GM19193 (cell line): Measurements from ENCODE around the gene DEPDC5.

Experiments
- POLR2A ChIP-seq: IDR thresholded peaks from 4 replicates; pipeline ENCODE4 v1.6.1; 2011; ENCODE audit not compliant: insufficient read depth, insufficient read length; ENCODE audit errors: extremely low read depth

The DEPDC5 gene

DNA sequence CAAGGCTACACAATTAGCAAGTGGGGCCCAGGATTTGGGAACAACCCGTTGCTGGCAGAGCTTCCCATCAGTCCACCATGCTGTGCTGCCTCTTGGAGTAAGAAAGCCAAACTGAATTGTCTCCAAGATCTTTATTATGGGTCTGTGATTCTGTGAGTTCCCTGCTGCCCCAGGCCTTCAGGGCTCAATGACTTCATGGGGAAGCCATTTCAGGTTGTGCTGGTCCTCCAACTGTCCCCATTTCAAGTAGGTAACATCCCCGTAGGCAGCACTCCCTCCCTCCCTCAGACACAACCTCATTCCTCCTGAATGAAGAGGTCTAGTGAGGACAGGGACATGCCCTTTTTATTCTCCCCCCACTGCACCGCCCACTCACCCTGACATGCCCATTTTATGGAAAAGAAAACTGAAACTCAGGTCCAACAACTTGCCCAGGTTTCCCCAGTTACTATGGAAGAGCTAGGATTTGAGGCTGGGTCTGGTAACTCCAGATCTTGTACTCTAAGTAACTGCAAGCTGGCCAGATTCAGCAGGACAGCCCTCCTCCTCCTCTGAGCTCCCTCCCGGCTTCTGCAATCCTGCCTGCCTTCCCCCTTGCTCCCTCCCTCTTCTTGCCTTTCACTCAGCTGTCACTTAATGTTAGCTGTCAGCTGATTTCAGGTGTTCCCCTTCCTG is 182.3 kb downstream of the DEPDC5 start:
- no peak for TF ChIP-seq POLR2A

- TF ChIP-seq POLR2A: no peak
These were observed 183.5 kb downstream of the DEPDC5 start for GRCh38 chr22:31937341-31937740.

DNA sequence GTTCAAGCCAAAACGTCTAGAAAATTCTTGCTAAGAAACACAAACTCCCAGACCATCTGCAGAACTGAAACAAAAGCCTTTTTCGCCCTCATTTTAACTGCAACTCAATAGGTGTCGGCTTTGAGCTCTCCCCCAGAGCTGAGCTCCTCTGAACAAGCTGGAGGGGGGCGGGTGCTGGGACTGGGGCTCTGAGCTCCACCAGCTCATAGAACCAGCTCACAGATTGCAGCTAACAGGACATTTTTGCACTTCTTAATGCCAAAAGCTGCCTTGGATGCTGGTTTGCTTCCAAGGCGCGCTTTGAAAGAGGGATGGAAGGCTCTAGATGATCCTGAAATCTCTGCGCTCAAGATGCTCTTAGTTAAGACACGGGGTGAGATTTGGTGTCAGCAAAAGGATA is 184.5 kb downstream of the DEPDC5 start:
- no peak for TF ChIP-seq POLR2A

DNA sequence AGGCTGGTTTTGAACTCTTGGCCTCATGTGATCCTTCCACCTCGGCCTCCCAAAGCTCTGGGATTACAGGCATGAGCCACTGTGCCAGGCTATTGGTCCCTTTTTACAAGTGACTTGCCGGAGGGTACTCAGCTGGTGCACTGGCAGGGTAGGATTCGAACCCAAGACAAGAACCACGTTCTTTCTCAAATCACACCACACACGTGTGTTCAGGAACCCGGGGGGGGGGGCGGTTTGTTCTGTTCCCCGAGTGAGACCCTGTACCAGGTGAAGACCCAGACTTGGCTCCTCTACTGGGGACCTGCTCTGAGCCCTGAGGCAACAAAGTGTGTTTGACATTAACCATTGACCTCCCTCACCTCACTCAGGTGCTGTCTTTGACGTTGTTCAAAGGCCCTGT is 186.7 kb downstream of the DEPDC5 start:
- TF ChIP-seq POLR2A: no peak

DNA sequence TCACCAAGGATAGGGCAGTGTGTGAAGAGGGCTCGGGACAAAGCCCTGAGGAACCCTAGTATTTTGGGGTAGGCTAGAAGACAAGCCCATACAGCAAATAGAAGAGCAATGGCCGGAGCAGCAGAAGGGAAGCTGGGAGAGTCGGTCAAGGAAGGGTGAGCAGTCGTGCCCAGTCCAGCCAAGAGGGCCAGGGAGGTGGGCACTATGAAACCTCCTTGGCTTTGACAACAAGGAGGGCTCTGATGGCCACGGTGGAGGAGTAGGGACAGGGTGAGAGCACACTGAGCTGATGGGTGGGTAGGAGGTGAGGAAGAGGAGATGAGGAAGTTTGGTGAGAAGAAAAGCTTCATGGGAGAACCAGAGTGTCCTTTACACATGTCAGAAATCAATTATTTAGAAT is 188.3 kb downstream of the DEPDC5 start:
- TF ChIP-seq POLR2A: no peak

DNA sequence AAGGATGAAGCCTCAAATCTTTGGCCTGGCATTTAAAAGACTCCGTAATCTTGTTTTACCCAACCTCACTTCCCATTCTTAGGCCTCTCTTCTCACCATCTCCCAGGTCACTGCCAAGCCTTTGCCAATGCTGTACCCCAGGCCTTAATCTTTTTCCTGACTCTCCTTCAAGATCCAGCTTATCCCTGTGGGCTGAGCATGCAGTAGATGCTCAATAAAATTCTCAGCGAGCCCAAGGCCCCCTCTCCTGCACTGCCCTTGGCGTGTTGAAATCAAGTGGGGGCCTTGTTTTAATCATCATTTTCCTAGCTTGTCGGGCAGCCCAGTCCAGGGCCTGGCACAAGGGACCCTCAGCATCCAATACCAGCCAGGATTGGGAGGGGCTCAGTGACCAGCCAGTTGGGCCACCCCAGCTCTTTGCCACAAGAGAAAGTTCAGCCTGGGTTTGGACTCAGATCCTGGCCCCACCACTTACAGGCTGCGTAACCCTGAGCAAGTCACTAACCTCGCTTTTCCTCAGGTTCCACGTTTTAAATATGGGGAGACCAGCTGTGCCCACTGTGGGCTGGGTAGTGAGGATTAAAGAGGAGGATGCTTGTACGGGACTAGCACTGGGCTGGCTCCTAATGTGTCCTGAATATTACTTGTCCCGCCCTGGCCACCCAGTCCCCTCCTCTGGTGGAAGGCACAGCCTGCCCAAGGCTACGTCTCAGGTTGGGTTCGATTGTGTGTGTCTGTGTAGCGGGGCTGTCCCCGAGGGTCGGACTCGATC is 189.6 kb downstream of the DEPDC5 start:
- no peak for TF ChIP-seq POLR2A

GRCh38 chr22:31943978-31944699 is 190.3 kb downstream of the DEPDC5 start, which contains the start of gene YWHAH:
Gene YWHAH, plus strand, starts transcription at chr22:31944535. Its CDS starts 199 bp downstream, at chr22:31944734.
- peak; percentile 95 for TF ChIP-seq POLR2A

DNA sequence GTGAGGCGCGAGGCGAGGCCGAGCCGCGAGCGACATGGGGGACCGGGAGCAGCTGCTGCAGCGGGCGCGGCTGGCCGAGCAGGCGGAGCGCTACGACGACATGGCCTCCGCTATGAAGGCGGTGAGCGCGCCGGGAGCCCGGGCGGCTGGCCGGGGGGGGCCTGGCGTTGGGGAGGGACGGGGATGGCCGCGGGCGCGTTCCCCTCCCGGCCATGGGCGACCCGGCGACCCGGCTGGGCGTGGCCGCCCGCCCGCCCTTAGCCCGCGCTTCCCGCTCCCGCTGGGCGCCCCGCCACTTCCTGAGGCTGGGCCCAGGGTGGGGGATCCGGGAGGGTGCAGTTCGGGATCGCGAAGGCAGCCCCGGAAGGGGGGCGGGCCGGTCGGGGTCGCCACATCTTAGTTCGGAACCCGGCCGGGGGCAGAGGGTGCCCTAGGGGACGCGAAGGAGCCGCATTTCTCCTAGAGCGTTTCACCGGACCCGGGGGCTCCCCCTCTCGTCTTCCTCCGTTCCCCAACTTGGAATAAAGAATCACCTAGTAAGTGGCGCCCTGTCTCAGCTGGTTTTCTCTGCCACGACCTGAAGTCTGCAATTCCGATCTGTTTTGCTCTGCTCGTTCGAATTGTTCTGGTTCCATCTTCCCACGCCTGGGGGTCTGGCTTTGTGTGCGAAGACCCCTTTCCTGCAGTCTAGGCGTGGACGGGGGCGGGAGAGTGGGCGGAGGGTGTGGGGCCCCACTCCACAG is 191.1 kb downstream of the DEPDC5 start:
- no peak for TF ChIP-seq POLR2A

DNA sequence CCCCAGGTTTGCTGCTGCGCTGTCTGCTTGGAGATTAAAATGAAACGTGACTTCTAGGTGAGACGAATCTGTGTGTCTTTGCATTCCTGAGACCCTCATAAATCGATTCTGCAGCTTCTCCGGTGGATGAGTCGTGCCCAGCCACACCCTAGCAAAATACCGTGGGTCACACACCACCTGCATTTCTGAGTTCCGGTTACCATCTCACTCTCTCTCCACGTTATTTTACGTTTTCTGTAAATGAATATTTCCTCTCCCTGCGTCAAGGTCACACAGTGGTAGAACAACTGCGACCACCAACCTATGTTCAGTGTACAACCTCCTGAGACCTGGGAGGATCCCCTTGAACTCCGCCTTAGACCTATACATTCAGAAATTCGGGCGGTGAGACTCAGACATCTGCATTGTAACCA is 191.6 kb downstream of the DEPDC5 start:
- no peak for TF ChIP-seq POLR2A

- TF ChIP-seq POLR2A: no peak
These were observed 192.3 kb downstream of the DEPDC5 start for GRCh38 chr22:31945971-31946680.

GRCh38 chr22:31947296-31947695 is 193.5 kb downstream of the DEPDC5 start:
- TF ChIP-seq POLR2A: no peak

DNA sequence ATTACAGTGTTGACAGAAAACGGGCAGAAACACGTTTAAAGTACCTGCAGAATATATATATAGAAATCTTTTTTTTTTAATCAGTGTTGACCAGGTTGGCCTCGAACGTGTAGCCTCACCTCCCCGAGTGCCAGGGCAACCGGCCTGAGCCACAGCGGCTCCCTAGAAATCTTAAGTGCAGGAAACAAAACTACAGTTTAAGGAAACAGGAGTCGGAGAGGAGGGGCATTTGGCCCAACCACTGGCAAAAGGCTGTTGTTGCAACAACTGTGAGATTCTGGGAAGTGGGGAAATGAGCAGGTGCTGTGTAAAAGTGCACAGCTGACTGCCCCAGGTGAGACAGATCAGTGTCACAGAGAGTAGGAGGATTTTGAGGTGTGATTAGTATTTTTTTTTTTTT is 194.2 kb downstream of the DEPDC5 start:
- TF ChIP-seq POLR2A: no peak

- TF ChIP-seq POLR2A: no peak
These were observed 196.4 kb downstream of the DEPDC5 start for GRCh38 chr22:31950226-31950625.
